Measurements from ENCODE around the gene OTUB1.
A peak's percentile ranks its signal among the peaks of the same experiment; 100 is the strongest.

The OTUB1 gene

DNA sequence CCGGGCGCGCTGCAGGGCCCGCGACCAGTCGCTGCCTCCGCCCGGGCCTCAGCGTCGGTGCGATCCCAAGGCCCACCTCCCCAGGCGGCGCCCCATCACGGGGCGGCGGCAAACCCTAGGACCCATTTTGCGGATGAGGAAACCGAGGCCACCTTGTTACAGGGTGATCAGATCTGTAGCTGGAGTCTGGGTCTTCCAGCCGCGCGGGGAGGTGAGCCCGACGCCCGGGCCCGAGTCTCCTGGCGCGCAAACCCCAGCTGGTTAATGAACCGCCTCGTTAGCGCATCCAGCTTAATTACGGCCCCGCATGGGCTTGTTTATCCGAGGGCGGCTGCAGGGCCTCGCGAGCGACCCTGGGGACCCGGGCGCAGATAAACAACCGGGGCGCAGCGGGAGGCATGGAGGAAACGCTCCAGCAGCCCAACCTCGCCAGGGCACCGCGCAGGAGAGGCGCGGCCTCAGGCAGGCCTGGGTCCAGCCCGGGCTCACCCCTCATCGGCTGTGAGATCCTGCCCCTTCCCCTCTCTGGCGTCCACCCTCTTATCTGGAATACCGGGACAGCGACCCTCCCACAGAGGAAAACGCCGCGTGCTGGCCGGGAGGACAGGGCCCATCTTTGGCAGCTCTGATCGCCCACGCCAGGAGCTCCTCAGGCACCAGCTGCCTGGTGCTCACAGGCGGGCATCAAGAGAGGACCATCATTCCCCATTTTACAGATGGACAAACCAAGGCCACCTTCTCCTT, 14.7 kb downstream of the OTUB1 start:
- DNase-seq (ENCODE audit: low read depth), result no peak
- peak overlapping the region; percentile 24 for H3K4me3 ChIP-seq (replicated peaks; ENCODE audit: low read depth, low read length)
- TF ChIP-seq, protein P1, sequence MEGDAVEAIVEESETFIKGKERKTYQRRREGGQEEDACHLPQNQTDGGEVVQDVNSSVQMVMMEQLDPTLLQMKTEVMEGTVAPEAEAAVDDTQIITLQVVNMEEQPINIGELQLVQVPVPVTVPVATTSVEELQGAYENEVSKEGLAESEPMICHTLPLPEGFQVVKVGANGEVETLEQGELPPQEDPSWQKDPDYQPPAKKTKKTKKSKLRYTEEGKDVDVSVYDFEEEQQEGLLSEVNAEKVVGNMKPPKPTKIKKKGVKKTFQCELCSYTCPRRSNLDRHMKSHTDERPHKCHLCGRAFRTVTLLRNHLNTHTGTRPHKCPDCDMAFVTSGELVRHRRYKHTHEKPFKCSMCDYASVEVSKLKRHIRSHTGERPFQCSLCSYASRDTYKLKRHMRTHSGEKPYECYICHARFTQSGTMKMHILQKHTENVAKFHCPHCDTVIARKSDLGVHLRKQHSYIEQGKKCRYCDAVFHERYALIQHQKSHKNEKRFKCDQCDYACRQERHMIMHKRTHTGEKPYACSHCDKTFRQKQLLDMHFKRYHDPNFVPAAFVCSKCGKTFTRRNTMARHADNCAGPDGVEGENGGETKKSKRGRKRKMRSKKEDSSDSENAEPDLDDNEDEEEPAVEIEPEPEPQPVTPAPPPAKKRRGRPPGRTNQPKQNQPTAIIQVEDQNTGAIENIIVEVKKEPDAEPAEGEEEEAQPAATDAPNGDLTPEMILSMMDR (IDR thresholded peaks at IDR 0.05; ENCODE audit: low read length, missing control alignments), result no peak

GRCh38 chr11:64001484-64002420, 15.5 kb downstream of the OTUB1 start:
- DNase-seq (ENCODE audit: low read depth), result peak; percentile 57
- H3K4me3 ChIP-seq (replicated peaks; ENCODE audit: low read depth, low read length), result no peak overlapping the region
- TF ChIP-seq, protein P1 (IDR thresholded peaks at IDR 0.05; ENCODE audit: low read length, missing control alignments), result no peak

DNA sequence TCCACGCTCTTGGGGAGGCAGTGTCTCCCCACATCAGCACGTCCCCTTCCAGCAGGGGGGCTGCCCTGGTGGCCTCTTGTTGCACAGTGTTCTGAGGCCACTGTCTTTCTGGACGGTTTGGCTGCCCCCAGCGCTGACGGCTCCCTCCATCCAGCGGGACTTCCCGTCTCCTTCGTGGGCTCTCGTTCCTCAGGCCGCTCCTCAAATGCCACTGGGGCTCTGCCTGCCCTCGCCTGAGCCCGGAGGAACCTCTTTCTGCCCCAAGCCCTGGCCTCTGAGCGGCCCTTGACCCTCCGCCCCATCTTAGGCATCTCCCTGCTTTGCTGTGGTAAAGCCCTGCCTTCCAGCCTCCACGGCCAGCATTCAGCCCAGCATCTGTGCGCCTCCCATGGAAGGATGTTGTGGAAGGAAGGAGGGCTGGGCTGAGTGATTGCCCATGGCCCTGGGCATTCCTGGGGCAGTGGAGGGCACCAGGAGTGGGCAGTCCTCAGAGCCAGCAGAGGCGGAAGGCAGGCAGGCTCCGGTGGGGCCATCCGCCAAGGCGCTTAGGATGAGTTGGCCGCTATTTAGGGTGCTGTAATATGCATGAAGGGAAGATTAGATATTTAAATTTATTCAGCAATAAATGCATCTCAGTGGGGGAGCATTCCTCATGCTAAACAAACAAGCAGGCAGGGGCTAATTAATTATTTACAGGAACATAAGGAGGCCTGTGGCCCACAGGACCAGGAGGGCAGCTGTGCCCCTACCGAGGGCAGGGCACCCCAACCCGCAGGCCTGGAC, 17.8 kb downstream of the OTUB1 start:
- DNase-seq (ENCODE audit: low read depth), result no peak
- TF ChIP-seq, protein P1 (IDR thresholded peaks at IDR 0.05; ENCODE audit: low read length, missing control alignments), result no peak
- no peak overlapping the region for H3K4me3 ChIP-seq (replicated peaks; ENCODE audit: low read depth, low read length)

- no peak for DNase-seq (ENCODE audit: low read depth)
- TF ChIP-seq, protein P1 (IDR thresholded peaks at IDR 0.05; ENCODE audit: low read length, missing control alignments), result no peak
- no peak overlapping the region for H3K4me3 ChIP-seq (replicated peaks; ENCODE audit: low read depth, low read length)
Observed at GRCh38 chr11:64004590-64004984, 18.3 kb downstream of the OTUB1 start.

DNA sequence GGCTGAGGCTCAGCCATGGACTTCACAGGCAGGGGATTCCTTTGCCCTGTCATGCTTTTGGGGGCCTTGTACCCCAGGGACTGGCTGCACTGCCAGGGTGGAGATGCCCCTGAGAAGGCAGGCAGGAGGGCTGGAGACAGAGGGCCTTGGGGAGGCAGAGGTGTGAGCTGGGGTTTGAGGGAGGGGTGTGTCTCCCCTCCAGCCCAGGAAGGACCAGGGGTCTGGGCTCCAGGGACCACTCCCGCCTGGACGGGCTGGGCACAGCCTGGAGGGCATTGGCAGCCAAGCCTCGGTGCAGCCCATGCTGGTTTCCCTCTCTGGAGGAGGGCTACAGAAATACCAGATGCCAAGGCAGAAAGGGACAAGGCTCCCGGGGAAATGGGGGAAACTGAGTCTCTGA, 19.5 kb downstream of the OTUB1 start:
- no peak for DNase-seq (ENCODE audit: low read depth)
- TF ChIP-seq, protein P1 (IDR thresholded peaks at IDR 0.05; ENCODE audit: low read length, missing control alignments), result no peak
- H3K4me3 ChIP-seq (replicated peaks; ENCODE audit: low read depth, low read length), result no peak overlapping the region

DNA sequence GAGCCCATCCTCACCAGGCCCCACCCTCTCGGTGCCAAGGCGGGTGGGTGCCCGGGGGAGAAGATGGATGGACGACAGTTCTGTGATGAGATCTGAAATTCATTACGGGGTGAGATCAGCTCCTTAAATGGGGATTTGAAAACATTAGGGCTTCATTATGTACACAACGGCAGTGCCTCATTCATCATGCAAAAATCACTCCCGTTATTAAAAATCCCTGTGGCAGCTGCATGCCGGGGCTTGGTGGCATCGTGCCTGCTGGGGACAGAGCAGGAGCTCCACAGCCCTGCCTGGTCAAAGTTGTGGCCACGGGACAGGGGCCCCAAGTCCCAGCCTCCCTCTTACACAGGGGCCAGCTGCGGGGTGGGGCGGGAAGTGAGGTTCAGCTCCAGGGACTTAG, 20.2 kb downstream of the OTUB1 start:
- TF ChIP-seq, protein P1 (IDR thresholded peaks at IDR 0.05; ENCODE audit: low read length, missing control alignments), result no peak
- no peak overlapping the region for H3K4me3 ChIP-seq (replicated peaks; ENCODE audit: low read depth, low read length)
- no peak for DNase-seq (ENCODE audit: low read depth)
